Ishikawa (cell line): ENCODE results near the gene EYA3.

Experiments used
- CEBPB ChIP-seq: IDR thresholded peaks from 2 replicates; pipeline ENCODE4 v1.6.1; 2012
- CREB1 ChIP-seq: IDR thresholded peaks from 2 replicates; pipeline ENCODE4 v1.6.1; 2012; ENCODE audit warnings: low read depth
- EGR1 ChIP-seq: IDR thresholded peaks from 2 replicates; pipeline ENCODE4 v1.6.1; 2012
- EP300 ChIP-seq: IDR thresholded peaks from 2 replicates; pipeline ENCODE4 v1.6.1; 2012; ENCODE audit warnings: borderline replicate concordance
- FOXM1 ChIP-seq: IDR thresholded peaks from 2 replicates; pipeline ENCODE4 v1.6.1; 2012; ENCODE audit warnings: low read depth, borderline replicate concordance
- RAD21 ChIP-seq: IDR thresholded peaks from 2 replicates; pipeline ENCODE4 v1.6.1; 2012; ENCODE audit warnings: low read depth
- REST ChIP-seq: IDR thresholded peaks from 2 replicates; pipeline ENCODE4 v1.6.1; 2012; ENCODE audit warnings: low read depth, mild to moderate bottlenecking
- TAF1 ChIP-seq: IDR thresholded peaks from 2 replicates; pipeline ENCODE4 v1.6.1; 2012; ENCODE audit warnings: low read depth, mild to moderate bottlenecking
- TCF12 ChIP-seq: IDR thresholded peaks from 2 replicates; pipeline ENCODE4 v1.6.1; 2012; ENCODE audit warnings: low read depth
- YY1 ChIP-seq: IDR thresholded peaks from 2 replicates; pipeline ENCODE4 v1.6.1; 2012; ENCODE audit warnings: low read depth
- ZBTB7A ChIP-seq: IDR thresholded peaks from 2 replicates; pipeline ENCODE4 v1.6.1; 2012; ENCODE audit warnings: low read depth
- TF ChIP-seq, protein P1 (sequence below): IDR thresholded peaks from 2 replicates; pipeline ENCODE4 v1.6.1; 2012
- TF ChIP-seq, protein P2 (sequence below): IDR thresholded peaks from 2 replicates; pipeline ENCODE4 v1.6.1; 2012

DNA sequence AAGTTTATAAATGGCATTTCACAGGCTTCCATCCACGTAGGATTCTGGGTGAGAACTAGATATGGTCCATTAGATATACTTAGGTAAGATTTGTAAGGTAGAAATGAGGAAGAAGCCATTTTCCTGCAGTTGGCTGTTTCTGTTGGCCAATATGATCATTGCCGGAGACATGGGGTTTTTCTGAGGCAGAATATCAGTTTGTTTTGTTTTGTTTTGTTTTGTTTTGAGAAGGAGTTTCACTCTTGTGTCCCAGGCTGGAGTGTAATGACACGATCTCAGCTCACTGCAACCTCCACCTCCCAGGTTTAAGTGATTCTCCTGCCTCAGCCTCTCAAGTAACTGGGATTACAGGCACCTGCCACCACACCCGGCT is 8.7 kb upstream of the EYA3 start:
- TF ChIP-seq REST (no peak), CREB1 (no peak), RAD21 (no peak), CEBPB (no peak), TAF1 (no peak), TCF12 (no peak), EP300 (no peak), ZBTB7A (no peak), EGR1 (no peak), YY1 (no peak), FOXM1 (no peak)
- TF ChIP-seq, protein P1, sequence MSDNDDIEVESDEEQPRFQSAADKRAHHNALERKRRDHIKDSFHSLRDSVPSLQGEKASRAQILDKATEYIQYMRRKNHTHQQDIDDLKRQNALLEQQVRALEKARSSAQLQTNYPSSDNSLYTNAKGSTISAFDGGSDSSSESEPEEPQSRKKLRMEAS: no peak
- TF ChIP-seq, protein P2, sequence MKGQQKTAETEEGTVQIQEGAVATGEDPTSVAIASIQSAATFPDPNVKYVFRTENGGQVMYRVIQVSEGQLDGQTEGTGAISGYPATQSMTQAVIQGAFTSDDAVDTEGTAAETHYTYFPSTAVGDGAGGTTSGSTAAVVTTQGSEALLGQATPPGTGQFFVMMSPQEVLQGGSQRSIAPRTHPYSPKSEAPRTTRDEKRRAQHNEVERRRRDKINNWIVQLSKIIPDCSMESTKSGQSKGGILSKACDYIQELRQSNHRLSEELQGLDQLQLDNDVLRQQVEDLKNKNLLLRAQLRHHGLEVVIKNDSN: no peak
